ENCODE data around the gene CDC42BPB.

Gene CDC42BPB

GRCh38 chr14:102947321-102948103 is 109.8 kb downstream of the CDC42BPB start:
- Mint-ChIP-seq H3K4me3 (no peak overlapping the region), H3K27ac (peak overlapping the region; percentile 84), H3K27me3 (peaks cover 4% of the 10 kb centered on the region), H3K4me1 (peaks cover 31% of the 10 kb centered on the region), H3K36me3 (no peaks in the 10 kb centered on the region), H3K9me3 (no peaks in the 10 kb centered on the region)
- DNase-seq: no peak
- CTCF ChIA-PET: no interaction called here

GRCh38 chr14:102945346-102946130 is 111.8 kb downstream of the CDC42BPB start:
- DNase-seq: no peak
- H3K27me3 Mint-ChIP-seq: peaks cover 4% of the 10 kb centered on the region
- CTCF ChIA-PET: no interaction called here
- peaks cover 31% of the 10 kb centered on the region for H3K4me1 Mint-ChIP-seq
- no peak overlapping the region for H3K27ac Mint-ChIP-seq
- no peaks in the 10 kb centered on the region for H3K9me3 Mint-ChIP-seq
- H3K36me3 Mint-ChIP-seq: no peaks in the 10 kb centered on the region
- H3K4me3 Mint-ChIP-seq: no peak overlapping the region

- CTCF ChIA-PET: no interaction called here
- no peaks in the 10 kb centered on the region for H3K36me3 Mint-ChIP-seq
- no peak overlapping the region for H3K4me3 Mint-ChIP-seq
- no peaks in the 10 kb centered on the region for H3K9me3 Mint-ChIP-seq
- peaks cover 29% of the 10 kb centered on the region for H3K4me1 Mint-ChIP-seq
- H3K27me3 Mint-ChIP-seq: peaks cover 4% of the 10 kb centered on the region
- no peak for DNase-seq
- H3K27ac Mint-ChIP-seq: no peak overlapping the region
These were observed 112.7 kb downstream of the CDC42BPB start for GRCh38 chr14:102944448-102945330.

- Mint-ChIP-seq H3K4me1 (peaks cover 21% of the 10 kb centered on the region), H3K4me3 (no peak overlapping the region), H3K36me3 (no peaks in the 10 kb centered on the region), H3K27me3 (peaks cover 4% of the 10 kb centered on the region), H3K9me3 (no peaks in the 10 kb centered on the region), H3K27ac (no peak overlapping the region)
- no peak for DNase-seq
- CTCF ChIA-PET: no interaction called here
These were observed 113.4 kb downstream of the CDC42BPB start for GRCh38 chr14:102943979-102944378.

GRCh38 chr14:102943454-102943853 is 113.9 kb downstream of the CDC42BPB start:
- H3K4me3 Mint-ChIP-seq: no peak overlapping the region
- no peak for DNase-seq
- CTCF ChIA-PET: no interaction called here
- H3K36me3 Mint-ChIP-seq: no peaks in the 10 kb centered on the region
- H3K27ac Mint-ChIP-seq: no peak overlapping the region
- no peaks in the 10 kb centered on the region for H3K9me3 Mint-ChIP-seq
- peaks cover 18% of the 10 kb centered on the region for H3K4me1 Mint-ChIP-seq
- peaks cover 4% of the 10 kb centered on the region for H3K27me3 Mint-ChIP-seq

DNA sequence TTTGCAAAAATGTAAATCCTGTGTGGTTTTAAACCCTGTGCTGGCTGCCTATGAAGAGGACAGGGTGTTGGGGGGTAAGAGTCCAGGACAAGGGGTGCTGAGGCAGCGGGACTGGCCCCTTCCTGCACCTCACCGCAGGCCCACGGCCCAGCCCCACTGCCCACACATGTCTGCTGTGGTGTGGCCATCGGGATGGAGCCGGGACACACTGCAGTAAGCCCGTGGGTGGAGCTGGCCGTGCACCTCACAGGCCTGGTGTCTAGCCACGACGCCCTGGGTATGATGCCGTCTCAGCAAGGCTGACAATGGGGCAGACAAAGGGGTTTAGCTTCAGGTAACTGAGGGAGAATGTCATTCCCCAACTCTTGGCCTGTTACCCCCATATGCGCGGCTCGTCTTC is 115.3 kb downstream of the CDC42BPB start:
- Mint-ChIP-seq H3K27me3 (peaks cover 8% of the 10 kb centered on the region), H3K27ac (no peak overlapping the region), H3K4me3 (no peak overlapping the region), H3K9me3 (no peaks in the 10 kb centered on the region), H3K4me1 (peaks cover 9% of the 10 kb centered on the region), H3K36me3 (no peaks in the 10 kb centered on the region)
- no peak for DNase-seq
- CTCF ChIA-PET: no interaction called here

- no peaks in the 10 kb centered on the region for H3K9me3 Mint-ChIP-seq
- no peak for DNase-seq
- no peak overlapping the region for H3K27ac Mint-ChIP-seq
- no peaks in the 10 kb centered on the region for H3K36me3 Mint-ChIP-seq
- H3K27me3 Mint-ChIP-seq: peaks cover 8% of the 10 kb centered on the region
- no peak overlapping the region for H3K4me3 Mint-ChIP-seq
- peaks cover 4% of the 10 kb centered on the region for H3K4me1 Mint-ChIP-seq
- CTCF ChIA-PET: no interaction called here
These were observed 115.8 kb downstream of the CDC42BPB start for GRCh38 chr14:102941419-102942011.

DNA sequence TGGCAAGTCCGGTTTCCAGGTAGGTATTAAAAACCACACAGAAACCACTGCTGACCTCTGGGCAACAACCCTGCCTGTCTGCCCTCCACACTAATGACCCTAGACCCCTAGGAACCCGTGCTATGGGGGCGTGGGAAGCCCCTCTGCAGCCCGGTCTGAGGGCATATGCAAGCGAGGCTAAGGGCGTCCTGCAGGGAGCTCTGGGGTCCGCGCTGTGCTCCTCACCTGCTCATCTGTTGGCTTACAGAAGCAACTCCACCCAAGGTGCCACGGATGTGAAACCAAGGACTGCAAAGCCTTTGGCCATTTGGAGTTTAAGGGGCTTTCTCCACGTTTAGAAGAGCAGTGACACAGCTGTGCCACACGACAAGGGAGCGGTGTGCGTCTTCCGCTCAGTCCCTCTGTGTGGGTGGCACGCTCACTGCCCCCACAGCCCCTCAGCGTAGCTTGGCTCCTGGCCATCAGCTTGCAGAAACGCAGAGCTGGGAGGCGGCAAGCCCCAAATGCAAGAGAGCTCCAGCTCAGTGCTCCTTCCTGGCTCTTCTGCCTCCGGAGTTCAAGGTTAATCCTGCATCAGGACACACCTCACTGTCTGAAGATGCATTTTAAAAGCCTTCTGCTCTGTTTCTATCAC is 116.5 kb downstream of the CDC42BPB start:
- no peaks in the 10 kb centered on the region for H3K9me3 Mint-ChIP-seq

DNA sequence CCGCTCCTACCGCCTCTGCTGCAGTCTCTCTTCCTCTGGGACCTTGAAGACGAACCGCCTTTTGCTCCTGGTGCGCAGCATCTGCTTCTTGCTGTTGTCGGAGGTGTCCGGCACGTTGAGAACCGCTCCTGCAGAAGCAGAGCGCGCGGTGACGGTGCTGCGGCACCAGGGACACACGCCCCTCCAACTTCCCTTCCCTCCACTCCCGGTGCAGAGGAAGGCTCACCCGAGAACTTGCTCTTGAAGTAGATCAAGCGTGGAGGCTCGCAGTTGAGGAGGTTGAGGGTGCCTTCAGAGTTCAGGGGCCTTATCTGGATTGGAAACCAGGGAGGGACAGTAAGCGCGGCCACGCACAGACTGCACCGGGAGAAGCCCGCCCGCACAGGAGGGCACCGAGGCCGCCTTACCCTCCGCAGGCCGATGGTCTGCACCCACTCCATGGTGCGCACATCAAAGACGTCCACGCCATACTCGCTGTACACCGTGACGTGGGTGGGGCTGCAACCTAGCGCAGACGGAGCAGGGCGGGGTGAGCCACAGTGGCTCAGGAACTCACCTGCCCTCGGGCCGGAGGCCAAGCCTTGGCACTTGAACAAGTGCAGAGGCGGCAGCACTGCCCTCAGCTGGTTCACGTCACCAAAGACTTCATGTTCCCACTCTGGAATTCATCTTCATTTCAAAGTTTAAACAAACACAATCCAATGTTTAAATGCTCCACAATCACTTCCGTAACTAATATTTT is 117.4 kb downstream of the CDC42BPB start:
- CTCF ChIA-PET: no interaction called here
- Mint-ChIP-seq H3K9me3 (no peaks in the 10 kb centered on the region), H3K4me1 (no peaks in the 10 kb centered on the region), H3K36me3 (no peaks in the 10 kb centered on the region), H3K27me3 (peaks cover 4% of the 10 kb centered on the region), H3K4me3 (no peak overlapping the region), H3K27ac (no peak overlapping the region)
- no peak for DNase-seq

More for the DNA sequence above, 116.5 kb downstream of the CDC42BPB start:
- Mint-ChIP-seq H3K27me3 (peaks cover 8% of the 10 kb centered on the region), H3K4me1 (no peaks in the 10 kb centered on the region), H3K36me3 (no peaks in the 10 kb centered on the region), H3K4me3 (no peak overlapping the region), H3K27ac (no peak overlapping the region)
- DNase-seq: no peak
- CTCF ChIA-PET: no interaction called here

DNA sequence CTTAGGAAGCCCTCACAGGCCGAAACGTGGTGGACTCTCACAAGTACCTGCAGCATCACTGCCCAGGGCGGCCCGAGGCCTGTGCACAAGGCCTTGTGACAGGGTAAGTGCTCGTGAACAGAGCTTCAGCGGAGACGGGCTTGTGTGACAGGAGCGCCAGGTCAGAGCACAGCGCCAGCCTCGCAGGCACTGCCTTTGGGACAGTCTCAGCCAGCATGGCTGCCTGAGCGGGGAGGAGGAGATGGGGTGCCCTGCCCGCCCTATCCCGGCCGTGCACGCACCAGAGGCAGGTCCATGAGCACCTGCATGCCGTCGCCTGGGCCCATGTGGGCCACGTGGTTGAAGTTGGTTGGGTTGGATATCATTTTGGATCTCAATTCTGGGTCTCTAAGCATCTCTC is 118.0 kb downstream of the CDC42BPB start:
- CTCF ChIA-PET: no interaction called here
- H3K4me3 Mint-ChIP-seq: no peak overlapping the region
- no peaks in the 10 kb centered on the region for H3K36me3 Mint-ChIP-seq
- no peak for DNase-seq
- peaks cover 4% of the 10 kb centered on the region for H3K27me3 Mint-ChIP-seq
- no peak overlapping the region for H3K27ac Mint-ChIP-seq
- H3K4me1 Mint-ChIP-seq: no peaks in the 10 kb centered on the region
- no peaks in the 10 kb centered on the region for H3K9me3 Mint-ChIP-seq

DNA sequence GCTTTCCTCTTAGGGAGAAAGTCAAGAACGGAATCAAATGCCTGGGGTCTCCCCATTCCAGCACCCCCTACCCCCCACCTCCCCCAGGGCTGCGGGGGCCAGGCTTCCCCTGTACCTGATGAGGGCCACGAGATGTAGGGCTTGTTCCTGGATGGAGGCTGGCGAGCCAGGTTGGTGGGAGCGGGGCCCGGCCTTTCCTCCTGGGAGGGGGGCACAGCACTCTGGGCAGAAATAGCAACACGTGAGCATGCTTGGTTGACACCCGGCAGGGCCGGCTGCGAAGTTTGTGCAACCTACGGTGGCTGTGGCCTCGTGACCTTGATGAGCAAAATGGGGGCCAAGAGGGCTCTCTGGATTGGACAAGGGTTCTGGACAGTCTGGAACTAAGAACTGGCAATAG is 119.2 kb downstream of the CDC42BPB start:
- Mint-ChIP-seq H3K4me1 (no peaks in the 10 kb centered on the region), H3K36me3 (no peaks in the 10 kb centered on the region), H3K4me3 (no peak overlapping the region), H3K27ac (no peak overlapping the region), H3K27me3 (peaks cover 7% of the 10 kb centered on the region), H3K9me3 (no peaks in the 10 kb centered on the region)
- CTCF ChIA-PET: no interaction called here
- no peak for DNase-seq

DNA sequence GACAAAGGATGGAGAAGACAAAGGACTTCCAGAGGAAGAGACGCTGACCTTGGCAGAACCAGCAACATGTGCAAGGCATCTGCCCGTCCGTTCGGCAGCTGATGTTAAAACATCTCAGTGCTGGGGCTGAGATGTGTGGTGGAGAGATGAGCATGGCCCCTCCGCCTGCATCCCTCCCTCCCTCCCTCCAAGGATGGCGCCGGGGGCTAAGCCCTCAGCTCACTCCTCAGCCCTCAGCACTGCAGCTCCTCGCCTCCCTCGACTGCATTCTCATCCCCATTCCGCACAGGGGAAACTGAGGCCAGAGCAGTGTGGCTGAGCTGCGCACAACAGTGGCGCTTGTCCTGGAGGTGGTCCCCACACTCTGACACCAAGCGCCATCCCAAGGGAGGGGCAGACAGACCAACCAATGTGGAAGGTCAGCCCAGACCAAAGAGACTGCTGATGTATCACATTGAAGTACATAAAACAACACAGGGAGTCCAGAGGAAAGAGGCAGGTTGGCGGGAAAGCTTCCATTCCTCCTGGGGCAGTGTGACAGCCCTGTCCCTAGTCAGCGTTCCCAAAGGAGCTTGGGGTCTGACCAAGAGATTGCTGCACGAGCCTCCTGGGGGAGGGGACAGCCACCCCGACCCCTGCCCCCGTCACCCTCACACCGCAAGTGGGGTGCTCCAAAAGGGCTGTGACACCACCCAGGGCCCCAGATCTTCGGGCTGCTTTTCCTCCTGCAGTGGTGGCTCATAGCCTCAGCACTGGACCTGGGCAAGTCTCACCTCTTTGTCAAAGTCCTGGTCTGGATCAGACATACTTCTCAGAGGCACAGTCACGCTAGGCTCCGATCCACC is 119.8 kb downstream of the CDC42BPB start:
- H3K9me3 Mint-ChIP-seq: no peaks in the 10 kb centered on the region
- CTCF ChIA-PET: no interaction called here
- no peaks in the 10 kb centered on the region for H3K4me1 Mint-ChIP-seq
- no peak overlapping the region for H3K4me3 Mint-ChIP-seq
- peaks cover 11% of the 10 kb centered on the region for H3K27me3 Mint-ChIP-seq
- no peak for DNase-seq
- no peaks in the 10 kb centered on the region for H3K36me3 Mint-ChIP-seq
- no peak overlapping the region for H3K27ac Mint-ChIP-seq

DNA sequence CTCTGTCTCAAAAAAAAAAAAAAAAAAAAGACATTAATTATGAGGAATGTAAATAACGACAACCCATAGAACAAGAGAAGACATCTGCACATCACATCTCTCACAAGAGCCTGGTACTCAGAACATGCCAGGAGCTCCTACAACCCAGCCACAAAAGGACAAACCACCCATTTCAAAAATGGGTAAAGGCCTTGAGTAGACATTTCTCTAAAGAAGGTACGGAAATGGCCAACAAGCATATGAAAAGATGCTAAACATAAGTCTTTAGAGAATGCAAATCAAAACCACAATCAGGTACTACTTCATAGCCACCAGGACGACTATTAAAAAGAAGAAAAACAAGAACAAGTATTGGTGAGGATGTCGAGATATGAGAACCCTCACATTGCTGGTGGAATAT is 121.6 kb downstream of the CDC42BPB start:
- H3K4me3 Mint-ChIP-seq: no peak overlapping the region
- H3K9me3 Mint-ChIP-seq: no peaks in the 10 kb centered on the region
- H3K27ac Mint-ChIP-seq: no peak overlapping the region
- no peaks in the 10 kb centered on the region for H3K4me1 Mint-ChIP-seq
- H3K36me3 Mint-ChIP-seq: no peaks in the 10 kb centered on the region
- peaks cover 29% of the 10 kb centered on the region for H3K27me3 Mint-ChIP-seq
- CTCF ChIA-PET: no interaction called here
- DNase-seq: no peak
